Measurements from ENCODE around the gene CST9.
"Not testable (repeated sequence)": the region's sequence is repeated elsewhere in the genome, so short reads cannot be mapped to it uniquely, and the experiment has no call there.

CST9 gene

GRCh38 chr20:23585808-23586734 is 19.6 kb downstream of the CST9 start:
- no peak for DNase-seq

GRCh38 chr20:23585449-23585807 is 20.3 kb downstream of the CST9 start:
- no peak for DNase-seq

- DNase-seq, result no peak
These were observed 21.1 kb downstream of the CST9 start for GRCh38 chr20:23584434-23585199.

- no peak for DNase-seq
These were observed 22.2 kb downstream of the CST9 start for GRCh38 chr20:23583526-23583925.

GRCh38 chr20:23582293-23582692 is 23.4 kb downstream of the CST9 start:
- no peak for DNase-seq

GRCh38 chr20:23581833-23582232 is 23.9 kb downstream of the CST9 start:
- not testable (repeated sequence) for DNase-seq

- no peak for DNase-seq
These were observed 30.7 kb downstream of the CST9 start for GRCh38 chr20:23574977-23575376.

GRCh38 chr20:23570178-23570760 is 35.4 kb downstream of the CST9 start:
- DNase-seq, result no peak

- no peak for DNase-seq
These were observed 36.1 kb downstream of the CST9 start for GRCh38 chr20:23569570-23569969.

- DNase-seq, result no peak
These were observed 36.8 kb downstream of the CST9 start for GRCh38 chr20:23568971-23569330.

- no peak for DNase-seq
These were observed 37.3 kb downstream of the CST9 start, which contains the start of gene CST9L for GRCh38 chr20:23568320-23568970. CST9L (minus strand) TSS chr20:23568484; CDS start chr20:23568450, 34 bp downstream.

GRCh38 chr20:23566199-23566932 is 39.4 kb downstream of the CST9 start:
- no peak for DNase-seq

GRCh38 chr20:23565503-23566045 is 40.1 kb downstream of the CST9 start:
- no peak for DNase-seq

- no peak for DNase-seq
These were observed 40.8 kb downstream of the CST9 start for GRCh38 chr20:23564927-23565326.

- DNase-seq, result no peak
These were observed 42.9 kb downstream of the CST9 start for GRCh38 chr20:23562721-23563342.

- no peak for DNase-seq
These were observed 51.3 kb downstream of the CST9 start for GRCh38 chr20:23554401-23554800.
